LHCN-M2 (cell line): Measurements from ENCODE around the gene UBE2R2. TPM values are rescaled to one million over a fixed set of nuclear protein-coding genes. Genes with fewer than 3 reads are reported as not detected.
"Not testable (repeated sequence)": the region's sequence is repeated elsewhere in the genome, so short reads cannot be mapped to it uniquely, and the experiment has no call there.

Experiments
- DNase-seq: peaks from one replicate; pipeline ENCODE4 v3.0.0-alpha.2; 2012; ENCODE audit warnings: low read depth
- total RNA-seq: library from RNA; depleted of rRNA; stranded (reverse); fragments of >200 nt; gene quantifications from 2 replicates; pipeline ENCODE4 v1.2.3, GENCODE V29; 2014; rRNA removed

UBE2R2 gene
- total RNA-seq, 1 experiment from 2014 or later: 18.6 TPM

DNA sequence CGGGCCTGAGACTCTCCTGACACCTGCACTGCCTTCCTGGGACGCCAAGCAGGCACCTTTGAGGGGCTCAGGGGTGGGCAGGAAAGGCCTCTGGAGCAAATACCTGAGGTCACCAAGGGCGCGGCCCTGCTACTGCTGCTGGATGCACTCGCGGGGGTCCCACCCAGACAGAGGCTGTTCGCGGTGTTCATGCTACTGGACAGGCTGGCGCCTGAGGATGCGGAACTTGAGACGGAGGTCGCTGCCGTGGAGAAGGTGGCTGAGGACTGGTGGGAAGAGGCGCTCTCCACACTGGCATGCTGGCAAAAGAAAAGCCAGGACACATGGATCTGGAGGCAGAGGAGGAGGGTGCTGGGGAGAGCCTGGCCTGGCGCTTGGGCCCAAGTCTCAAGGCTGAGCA, 110.7 kb downstream of the UBE2R2 start:
- no peak for DNase-seq

DNA sequence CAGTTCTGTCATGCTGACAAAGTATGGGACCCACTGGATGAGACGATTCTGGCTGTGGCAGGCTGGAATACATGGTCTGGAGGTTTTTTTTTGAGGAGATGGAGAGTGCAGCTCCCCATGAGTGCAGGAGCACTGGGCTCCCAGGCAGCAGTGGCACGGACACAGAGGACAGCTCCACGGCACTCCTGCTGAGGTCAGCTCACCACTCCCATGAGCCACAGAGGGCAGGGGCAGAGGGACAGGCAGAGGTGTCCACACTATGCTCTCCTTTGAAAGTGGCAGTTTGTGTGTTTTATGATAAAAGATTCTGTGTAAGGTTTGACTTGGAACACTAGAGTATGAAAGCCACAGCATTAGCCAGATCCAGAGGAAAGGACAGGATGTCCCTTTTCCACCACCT, 114.4 kb downstream of the UBE2R2 start:
- DNase-seq: no peak

DNA sequence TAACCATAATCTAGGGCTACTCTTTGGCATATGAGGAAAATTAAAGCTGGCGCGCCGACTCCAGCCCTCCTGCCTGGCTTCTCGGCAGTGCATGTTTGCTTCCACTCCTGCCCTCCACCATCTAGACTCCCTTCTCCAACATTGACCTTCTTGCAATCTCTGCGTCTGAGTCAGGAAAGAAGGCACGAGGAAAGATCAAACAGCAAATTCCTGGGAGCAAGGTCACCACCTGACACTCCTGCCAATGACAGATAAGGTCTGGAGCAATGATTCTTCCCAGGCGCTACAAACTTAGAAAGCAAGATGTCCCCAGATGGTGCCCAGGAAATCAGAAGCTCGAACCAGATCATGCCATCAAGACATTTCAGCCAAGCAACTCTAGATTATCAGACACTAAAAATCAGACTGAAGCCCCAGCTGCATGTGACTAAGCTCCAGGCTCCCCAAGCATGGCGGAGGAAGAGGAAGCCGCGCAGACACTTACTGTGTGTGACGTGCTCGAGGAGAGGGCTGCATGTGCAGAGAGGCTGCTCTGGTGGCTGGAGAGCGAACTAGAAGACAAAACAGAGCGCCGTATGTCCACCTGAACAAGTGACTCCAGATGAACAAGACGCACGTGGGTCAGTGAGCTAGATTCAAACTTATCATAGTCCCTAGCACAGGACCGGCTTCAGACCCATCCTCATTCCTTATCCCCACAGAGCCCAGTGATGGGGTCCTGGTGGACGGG, 115.3 kb downstream of the UBE2R2 start:
- DNase-seq: no peak

DNA sequence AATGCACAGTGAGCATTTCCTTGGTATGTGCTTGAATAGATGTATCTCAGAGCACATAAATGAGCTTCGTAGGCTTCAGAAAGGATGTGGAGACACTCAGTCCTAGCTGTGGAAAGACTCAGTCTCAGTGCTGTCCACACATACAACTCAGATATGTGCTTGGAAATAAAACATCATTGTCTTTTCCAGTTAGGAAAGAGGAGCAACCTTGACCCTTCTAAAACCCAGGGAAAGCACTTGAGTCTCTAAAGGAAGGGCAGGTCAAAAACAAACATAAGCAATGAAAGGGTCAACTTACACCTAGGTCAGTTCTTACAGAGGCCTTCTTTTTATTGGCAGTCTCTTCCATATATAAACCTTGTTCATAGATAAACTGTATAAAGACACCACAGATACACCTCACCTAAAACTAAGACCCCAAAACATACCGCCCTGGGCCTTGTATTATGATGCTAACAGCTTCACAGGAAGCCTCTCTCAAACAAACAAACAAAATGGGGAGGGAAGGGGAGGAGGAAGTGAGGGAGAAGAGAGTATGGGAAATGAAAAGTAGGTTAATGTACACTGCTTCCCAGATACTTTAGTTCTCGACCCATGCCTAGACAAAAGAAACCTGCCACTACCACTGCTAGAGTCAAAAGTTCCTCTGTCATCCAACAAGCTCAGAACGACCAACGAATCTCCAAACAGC, 117.4 kb downstream of the UBE2R2 start:
- no peak for DNase-seq

DNA sequence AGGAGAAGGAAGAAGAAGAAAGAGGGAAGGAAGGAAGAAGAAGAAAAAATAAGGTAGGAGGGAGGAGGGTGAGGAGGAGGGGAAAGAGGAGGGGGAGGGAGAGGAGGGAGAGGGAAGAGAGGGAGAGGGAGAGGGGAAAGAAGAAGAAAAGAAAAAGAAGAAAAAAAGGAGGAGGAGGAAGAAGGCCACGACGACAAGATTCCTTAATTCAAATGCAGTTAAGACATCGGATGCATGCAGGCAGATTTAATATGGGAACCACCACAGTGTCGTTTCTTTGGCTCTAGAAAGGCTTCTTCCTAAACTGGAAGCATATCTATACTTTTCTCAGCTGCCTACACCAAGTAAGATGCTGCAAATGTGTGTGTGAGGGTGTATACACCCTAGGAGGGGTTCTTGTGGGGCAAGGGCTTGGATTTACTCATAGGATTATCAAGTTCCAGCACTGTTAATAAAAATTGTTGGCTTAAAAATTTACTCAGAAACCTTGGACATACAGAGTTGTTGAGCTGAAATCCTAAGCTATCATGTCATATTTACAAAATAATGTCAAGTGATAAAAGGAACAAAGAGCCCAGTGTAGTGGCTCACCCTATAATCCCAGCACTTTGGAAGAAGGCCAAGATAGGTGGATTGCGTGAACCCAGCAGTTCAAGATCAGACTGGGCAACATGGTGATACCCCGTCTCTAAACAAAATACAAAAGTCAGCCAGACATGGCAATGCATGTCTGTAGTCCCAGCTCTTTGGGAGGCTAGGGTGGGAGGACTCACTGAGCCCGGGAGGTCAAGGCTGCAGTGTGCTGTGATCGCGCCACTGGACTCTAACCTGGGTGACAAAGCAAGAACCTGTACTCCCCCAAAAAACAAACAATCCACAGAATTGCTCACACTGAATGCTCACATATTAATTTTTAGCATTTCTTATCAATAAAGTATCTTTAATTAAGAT, 123.2 kb downstream of the UBE2R2 start:
- DNase-seq: no peak

DNA sequence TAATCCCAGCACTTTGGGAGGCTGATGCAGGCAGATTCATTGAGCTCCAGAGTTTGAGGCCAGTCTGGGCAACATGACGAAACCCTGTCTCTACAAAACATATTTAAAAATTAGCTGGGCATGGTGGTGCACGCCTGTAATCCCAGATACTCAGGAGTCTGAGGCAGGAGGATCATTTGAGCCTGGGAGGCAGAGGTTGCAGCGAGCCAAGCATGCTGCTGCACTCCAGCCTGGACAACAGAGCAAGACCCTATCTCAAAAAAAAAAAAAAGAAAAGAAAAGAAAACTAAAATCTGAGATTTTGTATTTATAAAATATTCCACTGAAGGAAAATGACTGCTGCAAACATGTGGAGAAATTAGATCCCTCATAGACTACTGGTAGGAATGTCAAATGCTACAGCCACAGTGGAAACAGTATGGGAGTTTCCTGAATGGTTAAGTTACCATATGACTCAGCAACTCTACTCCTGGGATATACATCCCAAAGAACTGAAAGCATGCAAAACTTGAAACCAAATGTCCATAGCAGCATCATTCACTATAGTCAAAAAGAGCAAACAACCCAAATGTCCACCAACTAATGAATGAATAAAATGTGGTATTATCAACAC, 125.6 kb downstream of the UBE2R2 start:
- peak; percentile 75 for DNase-seq

DNA sequence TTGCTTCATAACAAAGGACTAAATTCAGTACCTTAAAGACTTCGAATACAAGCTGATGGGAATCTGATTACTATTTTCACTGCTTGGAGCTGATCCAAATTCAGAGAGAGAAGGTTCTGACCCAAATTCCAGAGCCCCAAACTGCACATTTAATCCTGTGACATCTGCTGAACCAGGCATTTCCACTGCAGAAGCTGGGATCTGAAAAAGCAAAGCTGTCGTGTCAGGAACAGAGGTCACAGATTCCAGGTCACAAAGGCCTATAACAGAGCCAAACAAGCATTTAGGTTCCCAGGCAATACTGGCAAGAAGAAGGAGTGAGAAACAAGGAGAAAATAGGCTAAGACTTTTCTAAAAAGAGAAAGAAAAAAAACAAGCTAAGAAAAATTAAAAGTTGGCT, 126.4 kb downstream of the UBE2R2 start:
- DNase-seq: no peak

DNA sequence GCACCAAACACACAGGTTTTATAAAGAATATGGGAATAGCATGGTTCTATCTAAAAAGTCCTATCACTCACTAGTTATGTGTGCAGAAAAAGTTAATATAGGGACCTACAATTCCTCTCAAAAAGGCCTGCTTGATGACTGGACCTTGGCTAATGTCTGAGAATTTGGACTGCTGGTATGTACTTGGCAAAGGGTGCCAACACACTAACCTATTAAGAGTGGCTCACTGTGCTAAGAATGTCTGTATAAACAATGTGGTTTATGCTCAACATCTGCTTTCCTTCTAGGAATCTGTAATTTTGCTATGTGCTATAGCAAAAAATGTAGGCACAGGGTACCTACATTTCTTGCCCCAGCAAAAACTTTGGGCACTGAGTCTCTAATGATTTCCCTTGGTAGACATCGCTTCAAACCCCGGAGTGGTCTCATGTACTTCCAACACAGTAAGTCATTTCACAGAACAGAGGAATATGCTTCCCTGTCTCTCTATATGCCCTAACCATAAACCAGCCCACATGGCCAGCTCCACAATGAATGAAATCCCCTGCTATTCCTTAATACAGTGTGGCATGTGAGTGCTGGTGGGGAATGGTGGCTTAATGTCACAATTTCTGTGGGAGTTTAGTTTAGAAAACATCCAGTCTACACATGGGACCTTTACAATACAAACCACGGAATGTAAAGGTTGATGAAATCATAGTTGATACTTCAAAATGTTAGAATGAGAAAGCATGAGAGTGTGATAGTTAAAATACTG, 130.0 kb downstream of the UBE2R2 start:
- peak; percentile 95 for DNase-seq

DNA sequence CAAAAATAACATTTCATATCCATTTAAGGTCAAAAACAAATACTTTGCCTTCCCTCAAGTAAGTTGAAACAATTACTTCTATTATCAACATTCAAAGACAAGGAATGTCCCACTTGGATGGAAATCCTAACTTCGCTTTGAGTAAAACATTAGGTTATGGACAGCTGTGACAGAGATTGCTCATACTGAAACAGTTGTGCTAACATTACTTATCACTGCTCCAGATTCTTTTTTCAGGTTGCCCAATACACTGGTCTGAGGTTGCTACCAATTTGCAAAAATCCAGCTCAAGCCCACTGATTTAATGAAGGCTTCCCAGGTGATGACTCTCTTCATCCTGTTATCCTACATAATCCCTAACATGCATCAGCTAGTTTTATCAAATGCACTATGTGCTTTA, 133.4 kb downstream of the UBE2R2 start:
- DNase-seq: peak; percentile 85

DNA sequence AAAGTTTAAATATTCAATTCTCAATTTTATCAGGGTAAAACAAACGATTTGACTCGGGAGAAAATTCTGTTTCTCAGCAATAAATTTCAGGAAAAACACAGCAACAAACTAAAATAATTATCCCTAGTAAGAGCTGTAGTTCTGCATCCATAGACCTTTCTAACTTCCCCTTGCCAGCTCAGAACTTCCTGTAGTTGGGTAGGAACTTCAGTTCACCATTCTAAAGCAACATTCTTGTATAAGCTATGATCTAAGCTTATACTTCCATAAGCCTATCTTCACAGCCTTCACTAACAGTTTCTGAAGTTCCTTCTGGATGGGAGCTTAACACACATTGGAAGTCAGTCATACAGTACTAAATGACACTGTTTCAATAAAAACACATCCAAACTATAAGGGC, 135.1 kb downstream of the UBE2R2 start:
- DNase-seq: no peak

DNA sequence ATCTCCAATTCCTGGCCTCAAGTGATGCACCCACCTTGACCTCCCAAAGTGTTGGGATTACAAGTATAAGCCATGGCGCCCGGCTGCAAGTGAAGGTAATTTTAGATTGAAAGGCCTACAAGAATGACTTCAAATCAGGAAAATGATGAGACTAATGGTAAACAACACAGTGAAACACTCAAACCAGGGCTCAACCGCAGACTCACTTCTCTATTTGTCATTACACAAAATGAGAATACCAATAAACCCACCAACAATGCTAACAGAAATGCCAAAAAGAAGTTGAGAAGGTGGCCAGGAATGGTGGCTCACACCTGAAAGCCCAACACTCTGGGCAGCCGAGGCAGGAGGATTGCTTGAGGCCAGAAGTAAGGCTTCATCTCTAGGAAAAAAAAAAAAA, 139.6 kb downstream of the UBE2R2 start:
- no peak for DNase-seq

DNA sequence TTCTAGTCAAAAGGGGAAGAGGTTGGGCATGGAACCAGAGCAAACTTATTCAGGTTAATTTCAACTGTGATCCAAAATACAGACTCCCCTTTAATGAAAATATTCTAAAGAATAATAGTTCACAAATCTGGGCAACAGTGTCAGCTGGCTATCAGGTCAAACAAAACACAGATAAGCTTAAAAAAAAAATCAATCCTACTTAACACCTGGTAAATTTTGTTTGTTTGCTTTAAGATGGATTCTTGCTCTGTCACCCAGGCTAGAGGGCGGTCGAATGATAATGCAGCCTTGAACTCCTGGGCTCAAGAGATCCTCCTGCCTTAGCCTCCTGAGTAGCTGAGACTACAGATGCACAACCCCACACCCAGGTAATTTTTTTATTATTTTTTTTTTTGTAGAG, 142.8 kb downstream of the UBE2R2 start:
- no peak for DNase-seq

DNA sequence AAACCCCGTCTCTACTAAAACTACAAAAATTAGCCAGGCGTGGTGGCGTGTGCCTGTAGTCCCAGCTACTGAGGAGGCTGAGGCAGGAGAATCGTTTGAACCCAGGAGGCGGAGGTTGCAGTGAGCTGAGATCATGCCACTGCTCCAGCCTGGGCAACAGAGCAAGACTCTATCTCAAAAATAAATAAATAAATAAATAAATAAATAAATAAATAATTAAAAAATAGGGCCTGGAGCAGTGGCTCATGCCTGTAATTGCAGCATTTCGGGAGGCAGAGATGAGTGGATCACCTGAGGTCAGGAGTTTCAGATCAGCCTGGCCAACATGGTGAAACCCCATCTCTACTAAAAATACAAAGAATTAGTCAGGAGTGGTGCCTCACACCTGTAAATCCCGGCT, 145.5 kb downstream of the UBE2R2 start:
- DNase-seq: not testable (repeated sequence)

DNA sequence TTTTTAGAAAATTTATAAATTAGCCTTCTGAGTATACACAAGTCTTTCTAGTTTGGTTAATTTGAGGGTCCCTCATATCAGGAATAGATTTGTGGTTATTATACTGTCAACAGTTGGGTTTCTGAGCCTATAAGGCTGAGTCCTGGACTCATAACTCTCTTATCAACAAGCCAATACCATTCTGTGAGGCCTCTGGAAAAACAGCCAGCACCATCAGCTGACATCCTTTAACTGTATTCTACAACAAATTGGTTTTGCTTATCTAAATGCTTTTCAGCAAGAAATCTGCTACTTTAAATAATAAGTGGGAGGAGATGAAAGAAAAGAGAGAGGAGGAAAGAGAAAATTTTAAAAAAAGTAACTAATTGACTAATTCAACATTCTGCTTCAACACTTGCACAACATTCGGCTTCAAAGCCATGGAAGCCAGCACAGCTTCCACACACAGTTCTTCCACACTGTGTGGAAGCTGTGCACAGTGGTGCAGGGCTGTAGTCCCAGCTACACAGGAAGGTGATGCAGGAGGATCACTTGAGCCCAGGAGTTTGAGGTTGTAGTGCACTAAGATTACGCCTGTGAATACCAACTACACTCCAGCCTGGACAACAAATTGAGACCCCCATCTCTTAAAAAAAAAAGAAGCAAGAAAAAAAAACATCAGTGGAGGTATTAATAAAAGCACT, 147.3 kb downstream of the UBE2R2 start:
- DNase-seq: no peak

Other genes with a start within 250 kb of the UBE2R2 start
- gene PRSS3, start 21.6 kb upstream of the UBE2R2 start, total RNA-seq: not detected in 2 replicates
- gene UBAP2, start 231.7 kb downstream of the UBE2R2 start, total RNA-seq: 16.2 and 18.5 TPM in 2 replicates